ENCODE measurements around the gene PTPN14. TPM values are rescaled to one million over a fixed set of nuclear protein-coding genes. Genes with fewer than 3 reads are reported as not detected.

PTPN14 gene
- total and polyA plus RNA-seq, 2 of the 8 experiments (the other 6 are each of a cell fraction or from before 2014, with no cell fraction given): 14.4 to 93.6 TPM

GRCh38 chr1:214338212-214338611 lies 213.2 kb downstream of the PTPN14 start:
- FAIRE-seq: no peak
- Histone ChIP-seq H3K4me2 (ENCODE audit: insufficient read depth in 1 of 2, low read depth in 2 of 2, low read length in 2 of 2) (no peak overlapping the region), H3K79me1 (ENCODE audit: low read depth, low read length) (no peaks in the 10 kb centered on the region), H2BK5ac (ENCODE audit: low read depth, low read length) (no peak overlapping the region), H3K27ac (ENCODE audit: low read depth, low read length) (no peak overlapping the region), H4K5ac (ENCODE audit: insufficient read length, low read depth, low read length) (no peak overlapping the region), H3K4me3 (ENCODE audit: extremely low read depth in 1 of 4, insufficient read depth in 2 of 4, low read depth in 3 of 4, low read length in 4 of 4) (no peak overlapping the region), H2BK120ac (replicated peaks; ENCODE audit: low read depth, low read length) (no peak overlapping the region), H3K4ac (replicated peaks; ENCODE audit: insufficient read length, low read depth, low read length) (no peak overlapping the region), H3K23me2 (ENCODE audit: low read depth, low read length) (no peaks in the 10 kb centered on the region; the same call in 1 of the 2 replicates), H2AK5ac (ENCODE audit: low read depth, low read length) (no peak overlapping the region), H2BK20ac (ENCODE audit: low read length) (no peak overlapping the region), H2BK15ac (ENCODE audit: low read length) (no peak overlapping the region), H4K8ac (ENCODE audit: extremely low read depth, insufficient read depth, low read length) (no peak overlapping the region), H4K20me1 (replicated peaks in 1 of 2; ENCODE audit: control insufficient read depth in 1 of 2, insufficient read depth in 2 of 2, low read length in 2 of 2) (no peaks in the 10 kb centered on the region), H2AFZ (ENCODE audit: low read length) (no peak overlapping the region), H3K23ac (ENCODE audit: insufficient read length) (no peak overlapping the region), H3K9me3 (ENCODE audit: insufficient read depth in 2 of 2, low read depth in 1 of 2, low read length in 1 of 2) (no peaks in the 10 kb centered on the region), H3K14ac (ENCODE audit: insufficient read length) (no peak overlapping the region), H3K79me2 (ENCODE audit: control insufficient read depth in 1 of 2, insufficient read depth in 2 of 2, low read length in 2 of 2) (no peaks in the 10 kb centered on the region), H3K9ac (replicated peaks in 1 of 4; ENCODE audit: extremely low read depth in 1 of 4, low read depth in 3 of 4, low read length in 3 of 4) (no peak overlapping the region), H4K91ac (replicated peaks; ENCODE audit: insufficient read length, low read length) (no peak overlapping the region), H3K27me3 (replicated peaks in 1 of 4; ENCODE audit: control insufficient read depth in 3 of 4, extremely low read depth in 1 of 4, insufficient read depth in 3 of 4, low read length in 3 of 4) (no peaks in the 10 kb centered on the region), H3K56ac (replicated peaks; ENCODE audit: insufficient read length, low read depth, low read length) (no peak overlapping the region), H3K18ac (ENCODE audit: extremely low read depth, low read length) (no peak overlapping the region), H3K4me1 (replicated peaks in 1 of 4; ENCODE audit: control insufficient read depth in 3 of 4, insufficient read depth in 4 of 4, low read length in 3 of 4) (peaks cover 2 to 8% (median 6%) of the 10 kb centered on the region in 4 experiments; a peak in 6 of 7 replicates), H2BK12ac (ENCODE audit: low read depth, low read length) (no peak overlapping the region; the same call in 1 of the 2 replicates), H3K36me3 (ENCODE audit: control insufficient read depth in 2 of 4, insufficient read depth in 4 of 4, low read length in 3 of 4) (no peaks in the 10 kb centered on the region)
- no peak for DNase-seq (ENCODE audit: low read depth in 1 of 2, low spot score in 2 of 2)
- TF ChIP-seq CEBPB (IDR thresholded peaks at IDR 0.05; ENCODE audit: low read depth, low read length) (no peak), GTF2F1 (IDR thresholded peaks at IDR 0.05; ENCODE audit: borderline replicate concordance, low read depth, low read length) (no peak), TEAD4 (IDR thresholded peaks at IDR 0.05; ENCODE audit: low read depth, low read length) (no peak), SP4 (IDR thresholded peaks at IDR 0.05; ENCODE audit: low read length) (no peak), SIX5 (IDR thresholded peaks at IDR 0.05; ENCODE audit: low read depth, low read length) (no peak), GABPA (IDR thresholded peaks at IDR 0.05; ENCODE audit: borderline replicate concordance, insufficient read depth, low read length) (no peak), RNF2 (IDR thresholded peaks at IDR 0.05; ENCODE audit: borderline replicate concordance, low read depth, low read length, missing control alignments, poor library complexity, severe bottlenecking) (no peak), TBP (IDR thresholded peaks at IDR 0.05; ENCODE audit: low read depth, low read length) (no peak), SIRT6 (IDR thresholded peaks at IDR 0.05; ENCODE audit: low read length) (no peak), PHF8 (conservative IDR thresholded peaks at IDR 0.05; ENCODE audit: low read depth, low read length) (no peak), RBBP5 (IDR thresholded peaks at IDR 0.05; ENCODE audit: borderline replicate concordance, low read depth, low read length) (no peak), KDM1A (IDR thresholded peaks at IDR 0.05; ENCODE audit: borderline replicate concordance, low read length) (no peak), FOSL1 (IDR thresholded peaks at IDR 0.05; ENCODE audit: insufficient read depth, low read depth, low read length) (no peak), MAX (IDR thresholded peaks at IDR 0.05) (no peak), TAF1 (IDR thresholded peaks at IDR 0.05; ENCODE audit: low read depth, low read length) (no peak)
- POLR2A ChIA-PET (ENCODE audit: partially characterized antibody): interaction anchor here (0.5 kb wide), 1 partner anchor 175 kb away, joined by 3 read pairs; no protein-coding TSS in a partner anchor
- CTCF ChIA-PET (ENCODE audit: partially characterized antibody): interaction anchor here (0.7 to 19.1 kb wide), 9 partner anchors 8 to 290 kb away, joined by 3 to 610 read pairs (median 84); no protein-coding TSS in a partner anchor
- 86% methylated on average over 4 of the region's 4 CpGs; no CpG with 5 or more reads in 1 of the 2 experiments for WGBS, 2 experiments (ENCODE audit: extremely low coverage in 1 of 2, insufficient coverage in 1 of 2, insufficient read length in 1 of 2, insufficient replicate concordance in 2 of 2, low coverage in 1 of 2, low lambda C conversion rate in 2 of 2, missing lambda C conversion rate in 1 of 2)
